Natural killer cell treated with Interleukin-12 subunit alpha and Interleukin-12 subunit beta and Interleukin-15 and Interleukin-18, amount 100 ng/mL, for 72 hours (primary cell): Measurements from ENCODE around the gene REELD1. TPM values are rescaled to one million over a fixed set of nuclear protein-coding genes. Genes with fewer than 3 reads are reported as not detected.

Source experiments
- ATAC-seq, 2 donors: fragments of 150-1000 bp; cut with Tn5 transposase in 1 of 2; sonication (Bioruptor Pico), chemical (Tn5 transposase) in 1 of 2; 2 replicates each; pipeline ENCODE4 v1.10.0; 2021
- DNase-seq: peaks from one replicate; pipeline ENCODE4 v3.0.0; 2022; ENCODE audit warnings: low spot score
- H3K27ac Mint-ChIP-seq, 2 donors: 1 replicate in 1 of 2; 2 replicates in 1 of 2; pipeline ENCODE4 v1.8.0; 2022; ENCODE audit warnings: mixed read lengths in 2 of 2, mild to moderate bottlenecking in 1 of 2, moderate library complexity in 1 of 2
- H3K27me3 Mint-ChIP-seq, 2 donors: 1 replicate in 1 of 2; 2 replicates in 1 of 2; pipeline ENCODE4 v1.8.0; 2022; ENCODE audit warnings: mixed read lengths in 2 of 2
- H3K36me3 Mint-ChIP-seq: one replicate; pipeline ENCODE4 v1.8.0; 2022; ENCODE audit warnings: mixed read lengths
- H3K4me1 Mint-ChIP-seq, 2 donors: 1 replicate in 1 of 2; 2 replicates in 1 of 2; pipeline ENCODE4 v1.8.0; 2022; ENCODE audit warnings: low read depth in 2 of 2, mixed read lengths in 2 of 2, mild to moderate bottlenecking in 1 of 2
- H3K4me3 Mint-ChIP-seq: one replicate; pipeline ENCODE4 v1.8.0; 2022; ENCODE audit warnings: mixed read lengths
- H3K9me3 Mint-ChIP-seq: 2 replicates; pipeline ENCODE4 v1.8.0; 2022; ENCODE audit warnings: mixed read lengths
- total RNA-seq, 2 donors: library from RNA; stranded (reverse); gene quantifications; one replicate each; pipeline ENCODE4 v1.2.3, GENCODE V29; 2022

REELD1 gene
- 1 to 10 TPM in 1 of 2 donors, not detected in 1; 1.0 TPM for total RNA-seq

GRCh38 chr4:146214238-146214637 is at the start of gene REELD1:
Gene REELD1, plus strand, starts transcription at chr4:146214538. Its CDS starts 2,415 bp downstream, at chr4:146216953.
- Mint-ChIP-seq H3K27ac (no peak within 1 kb of the TSS), H3K27me3 (peaks cover 0 to 19% of the 10 kb centered on the region in 2 donors), H3K4me1 (no peaks in the 10 kb centered on the region), H3K9me3 (no peaks in the 10 kb centered on the region), H3K4me3 (no peak within 1 kb of the TSS), H3K36me3 (no peaks in the 10 kb centered on the region)
- no peak for DNase-seq
- ATAC-seq: no peak

GRCh38 chr4:146165221-146165620 is 49.1 kb upstream of the REELD1 start:
- DNase-seq (no peak), ATAC-seq (no peak)
- peaks cover 0 to 4% of the 10 kb centered on the region in 2 donors for H3K4me1 Mint-ChIP-seq
- peaks cover 20 to 29% of the 10 kb centered on the region in 2 donors for H3K27me3 Mint-ChIP-seq
- H3K4me3 Mint-ChIP-seq: no peak overlapping the region
- H3K27ac Mint-ChIP-seq: no peak overlapping the region
- peaks cover 6% of the 10 kb centered on the region for H3K9me3 Mint-ChIP-seq
- peaks cover 9% of the 10 kb centered on the region for H3K36me3 Mint-ChIP-seq

- DNase-seq: no peak
- peaks cover 9% of the 10 kb centered on the region for H3K36me3 Mint-ChIP-seq
- no peak overlapping the region for H3K27ac Mint-ChIP-seq
- H3K27me3 Mint-ChIP-seq: peaks cover 16 to 25% of the 10 kb centered on the region in 2 donors
- H3K4me3 Mint-ChIP-seq: no peak overlapping the region
- ATAC-seq: no peak
- peaks cover 6% of the 10 kb centered on the region for H3K9me3 Mint-ChIP-seq
- H3K4me1 Mint-ChIP-seq: peaks cover 0 to 4% of the 10 kb centered on the region in 2 donors
Observed at GRCh38 chr4:146165840-146166239, 48.5 kb upstream of the REELD1 start.

- H3K9me3 Mint-ChIP-seq: no peaks in the 10 kb centered on the region
- no peak overlapping the region for H3K4me3 Mint-ChIP-seq
- DNase-seq (no peak), ATAC-seq (no peak)
- H3K27ac Mint-ChIP-seq: no peak overlapping the region
- H3K36me3 Mint-ChIP-seq: no peaks in the 10 kb centered on the region
- peaks cover 0 to under 1% of the 10 kb centered on the region in 2 donors for H3K4me1 Mint-ChIP-seq
- peaks cover 7 to 9% of the 10 kb centered on the region in 2 donors for H3K27me3 Mint-ChIP-seq
Observed at GRCh38 chr4:146170149-146170548, 44.2 kb upstream of the REELD1 start.

- Mint-ChIP-seq H3K4me3 (peak within 1 kb of the TSS; percentile 92), H3K36me3 (no peaks in the 10 kb centered on the region), H3K9me3 (no peaks in the 10 kb centered on the region), H3K4me1 (peaks cover 26 to 37% of the 10 kb centered on the region in 2 donors), H3K27me3 (peaks cover 0 to 2% of the 10 kb centered on the region in 2 donors), H3K27ac (peak within 1 kb of the TSS; percentile 86 to 89)
- peak; percentile 98 for ATAC-seq
- DNase-seq: peak; percentile 87
Observed at GRCh38 chr4:146175541-146176453, 38.5 kb upstream of the REELD1 start, which contains the start of gene LSM6. Gene LSM6, plus strand, starts transcription at chr4:146175718. Its CDS starts 7,204 bp downstream, at chr4:146182922.

- Mint-ChIP-seq H3K27me3 (peaks cover 0 to 2% of the 10 kb centered on the region in 2 donors), H3K27ac (peak overlapping the region; percentile 86 to 89), H3K9me3 (no peaks in the 10 kb centered on the region), H3K36me3 (no peaks in the 10 kb centered on the region), H3K4me3 (peak overlapping the region; percentile 92), H3K4me1 (peaks cover 30 to 44% of the 10 kb centered on the region in 2 donors)
- DNase-seq (no peak), ATAC-seq (no peak)
Observed at GRCh38 chr4:146176891-146177290, 37.4 kb upstream of the REELD1 start.

GRCh38 chr4:146178126-146178525 is 36.2 kb upstream of the REELD1 start:
- DNase-seq: no peak

GRCh38 chr4:146179784-146180370 is 34.5 kb upstream of the REELD1 start:
- H3K4me1 Mint-ChIP-seq: peaks cover 36 to 51% of the 10 kb centered on the region in 2 donors
- H3K27ac Mint-ChIP-seq: peak overlapping the region in 1 of 2 donors; percentile 28
- ATAC-seq (no peak), DNase-seq (no peak)
- H3K27me3 Mint-ChIP-seq: no peaks in the 10 kb centered on the region
- peaks cover 9% of the 10 kb centered on the region for H3K36me3 Mint-ChIP-seq
- H3K9me3 Mint-ChIP-seq: no peaks in the 10 kb centered on the region
- no peak overlapping the region for H3K4me3 Mint-ChIP-seq

More at GRCh38 chr4:146178126-146178525, 36.2 kb upstream of the REELD1 start:
- Mint-ChIP-seq H3K4me1 (peaks cover 36 to 51% of the 10 kb centered on the region in 2 donors), H3K4me3 (peak overlapping the region; percentile 29), H3K9me3 (no peaks in the 10 kb centered on the region), H3K27ac (peak overlapping the region in 1 of 2 donors; percentile 72), H3K36me3 (peaks cover 7% of the 10 kb centered on the region), H3K27me3 (no peaks in the 10 kb centered on the region)
- ATAC-seq: no peak

- H3K9me3 Mint-ChIP-seq: no peaks in the 10 kb centered on the region
- peaks cover 16% of the 10 kb centered on the region for H3K36me3 Mint-ChIP-seq
- ATAC-seq (no peak), DNase-seq (no peak)
- no peaks in the 10 kb centered on the region for H3K27me3 Mint-ChIP-seq
- no peak overlapping the region for H3K4me3 Mint-ChIP-seq
- H3K4me1 Mint-ChIP-seq: peaks cover 29 to 36% of the 10 kb centered on the region in 2 donors
- no peak overlapping the region for H3K27ac Mint-ChIP-seq
Observed at GRCh38 chr4:146182443-146182842, 31.9 kb upstream of the REELD1 start.

- H3K9me3 Mint-ChIP-seq: no peaks in the 10 kb centered on the region
- no peak for ATAC-seq
- H3K4me3 Mint-ChIP-seq: no peak overlapping the region
- H3K27me3 Mint-ChIP-seq: no peaks in the 10 kb centered on the region
- H3K27ac Mint-ChIP-seq: no peak overlapping the region
- peaks cover 25 to 31% of the 10 kb centered on the region in 2 donors for H3K4me1 Mint-ChIP-seq
- H3K36me3 Mint-ChIP-seq: peaks cover 17% of the 10 kb centered on the region
- no peak for DNase-seq
Observed at GRCh38 chr4:146183209-146183608, 31.1 kb upstream of the REELD1 start.

- ATAC-seq (no peak), DNase-seq (no peak)
- Mint-ChIP-seq H3K4me3 (no peak overlapping the region), H3K9me3 (no peaks in the 10 kb centered on the region), H3K4me1 (peaks cover 10 to 11% of the 10 kb centered on the region in 2 donors), H3K27ac (no peak overlapping the region), H3K36me3 (peaks cover 23% of the 10 kb centered on the region), H3K27me3 (no peaks in the 10 kb centered on the region)
Observed at GRCh38 chr4:146186041-146186440, 28.3 kb upstream of the REELD1 start.

- Mint-ChIP-seq H3K4me3 (no peak overlapping the region), H3K27me3 (no peaks in the 10 kb centered on the region), H3K9me3 (no peaks in the 10 kb centered on the region), H3K36me3 (peaks cover 28% of the 10 kb centered on the region), H3K4me1 (peaks cover 7 to 8% of the 10 kb centered on the region in 2 donors), H3K27ac (no peak overlapping the region)
- ATAC-seq (no peak), DNase-seq (no peak)
Observed at GRCh38 chr4:146186596-146186995, 27.7 kb upstream of the REELD1 start.

- Mint-ChIP-seq H3K36me3 (peaks cover 27% of the 10 kb centered on the region), H3K9me3 (no peaks in the 10 kb centered on the region), H3K27ac (no peak overlapping the region), H3K27me3 (no peaks in the 10 kb centered on the region), H3K4me1 (no peaks in the 10 kb centered on the region), H3K4me3 (no peak overlapping the region)
- ATAC-seq: no peak
- DNase-seq: no peak
Observed at GRCh38 chr4:146190456-146190855, 23.9 kb upstream of the REELD1 start.
